ENCODE results near the gene PIERCE2. TPM values are rescaled to one million over a fixed set of nuclear protein-coding genes. Genes with fewer than 3 reads are reported as not detected.

PIERCE2 gene
- total RNA-seq, 2 donors from 2014 or later, result 1.6 to 5.6 TPM

GRCh38 chr15:55372701-55373440 lies 35.4 kb upstream of the PIERCE2 start:
- H3K4me3 ChIP-seq, result no peak overlapping the region
- peaks cover 42% of the 10 kb centered on the region for H3K36me3 ChIP-seq
- peaks cover 0 to 4% of the 10 kb centered on the region in 2 donors for H3K4me1 ChIP-seq
- DNase-seq (ENCODE audit: low spot score), result no peak
- H3K9me3 ChIP-seq, result no peaks in the 10 kb centered on the region
- peak overlapping the region in 1 of 2 donors; percentile 4 for H3K27ac ChIP-seq
- H3K27me3 ChIP-seq, result no peaks in the 10 kb centered on the region
- TF ChIP-seq CTCF (IDR thresholded peaks at IDR 0.05), result no peak

- Histone ChIP-seq H3K27me3 (no peaks in the 10 kb centered on the region), H3K27ac (no peak overlapping the region), H3K9me3 (no peaks in the 10 kb centered on the region), H3K4me3 (no peak overlapping the region), H3K36me3 (peaks cover 53% of the 10 kb centered on the region), H3K4me1 (no peaks in the 10 kb centered on the region)
- no peak for TF ChIP-seq CTCF (IDR thresholded peaks at IDR 0.05)
- no peak for DNase-seq (ENCODE audit: low spot score)
Observed at GRCh38 chr15:55379095-55379494, 29.2 kb upstream of the PIERCE2 start.

- H3K27me3 ChIP-seq, result no peaks in the 10 kb centered on the region
- H3K36me3 ChIP-seq, result peaks cover 47% of the 10 kb centered on the region
- no peak overlapping the region for H3K4me3 ChIP-seq
- H3K4me1 ChIP-seq, result no peaks in the 10 kb centered on the region
- H3K9me3 ChIP-seq, result no peaks in the 10 kb centered on the region
- H3K27ac ChIP-seq, result no peak overlapping the region
- no peak for DNase-seq (ENCODE audit: low spot score)
- no peak for TF ChIP-seq CTCF (IDR thresholded peaks at IDR 0.05)
Observed at GRCh38 chr15:55381595-55381994, 26.7 kb upstream of the PIERCE2 start.

GRCh38 chr15:55383687-55384086 lies 24.6 kb upstream of the PIERCE2 start:
- Histone ChIP-seq H3K36me3 (peaks cover 44% of the 10 kb centered on the region), H3K27ac (no peak overlapping the region), H3K9me3 (no peaks in the 10 kb centered on the region), H3K4me1 (no peaks in the 10 kb centered on the region), H3K4me3 (no peak overlapping the region), H3K27me3 (no peaks in the 10 kb centered on the region)
- TF ChIP-seq CTCF (IDR thresholded peaks at IDR 0.05), result no peak
- no peak for DNase-seq (ENCODE audit: low spot score)

- TF ChIP-seq CTCF (IDR thresholded peaks at IDR 0.05), result no peak
- Histone ChIP-seq H3K9me3 (no peaks in the 10 kb centered on the region), H3K4me3 (no peak overlapping the region), H3K27ac (no peak overlapping the region), H3K27me3 (no peaks in the 10 kb centered on the region), H3K4me1 (no peaks in the 10 kb centered on the region), H3K36me3 (peaks cover 34% of the 10 kb centered on the region)
- DNase-seq (ENCODE audit: low spot score), result no peak
Observed at GRCh38 chr15:55387027-55387426, 21.3 kb upstream of the PIERCE2 start.

GRCh38 chr15:55389264-55389607 lies 19.1 kb upstream of the PIERCE2 start:
- Histone ChIP-seq H3K4me3 (no peak overlapping the region), H3K9me3 (no peaks in the 10 kb centered on the region), H3K4me1 (no peaks in the 10 kb centered on the region), H3K36me3 (peaks cover 18% of the 10 kb centered on the region), H3K27me3 (no peaks in the 10 kb centered on the region), H3K27ac (no peak overlapping the region)
- DNase-seq (ENCODE audit: low spot score), result no peak
- no peak for TF ChIP-seq CTCF (IDR thresholded peaks at IDR 0.05)

Measured in right atrium auricular region (tissue), 2 donors.